K562 treated with DMSO at 1 percent for 12 hours (cell line): ENCODE measurements around the gene ARHGAP26. TPM values are rescaled to one million over a fixed set of nuclear protein-coding genes. Genes with fewer than 3 reads are reported as not detected.

Experiments used
- total RNA-seq: library from RNA; unstranded; fragments of 300-600 nt; gene quantifications from 2 replicates; pipeline ENCODE4 v1.2.3, GENCODE V29; 2022; ENCODE audit not compliant: insufficient read depth

Gene ARHGAP26, protein sequence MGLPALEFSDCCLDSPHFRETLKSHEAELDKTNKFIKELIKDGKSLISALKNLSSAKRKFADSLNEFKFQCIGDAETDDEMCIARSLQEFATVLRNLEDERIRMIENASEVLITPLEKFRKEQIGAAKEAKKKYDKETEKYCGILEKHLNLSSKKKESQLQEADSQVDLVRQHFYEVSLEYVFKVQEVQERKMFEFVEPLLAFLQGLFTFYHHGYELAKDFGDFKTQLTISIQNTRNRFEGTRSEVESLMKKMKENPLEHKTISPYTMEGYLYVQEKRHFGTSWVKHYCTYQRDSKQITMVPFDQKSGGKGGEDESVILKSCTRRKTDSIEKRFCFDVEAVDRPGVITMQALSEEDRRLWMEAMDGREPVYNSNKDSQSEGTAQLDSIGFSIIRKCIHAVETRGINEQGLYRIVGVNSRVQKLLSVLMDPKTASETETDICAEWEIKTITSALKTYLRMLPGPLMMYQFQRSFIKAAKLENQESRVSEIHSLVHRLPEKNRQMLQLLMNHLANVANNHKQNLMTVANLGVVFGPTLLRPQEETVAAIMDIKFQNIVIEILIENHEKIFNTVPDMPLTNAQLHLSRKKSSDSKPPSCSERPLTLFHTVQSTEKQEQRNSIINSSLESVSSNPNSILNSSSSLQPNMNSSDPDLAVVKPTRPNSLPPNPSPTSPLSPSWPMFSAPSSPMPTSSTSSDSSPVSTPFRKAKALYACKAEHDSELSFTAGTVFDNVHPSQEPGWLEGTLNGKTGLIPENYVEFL
- 0.13 and 4.1 TPM in 2 replicates for total RNA-seq

DNA sequence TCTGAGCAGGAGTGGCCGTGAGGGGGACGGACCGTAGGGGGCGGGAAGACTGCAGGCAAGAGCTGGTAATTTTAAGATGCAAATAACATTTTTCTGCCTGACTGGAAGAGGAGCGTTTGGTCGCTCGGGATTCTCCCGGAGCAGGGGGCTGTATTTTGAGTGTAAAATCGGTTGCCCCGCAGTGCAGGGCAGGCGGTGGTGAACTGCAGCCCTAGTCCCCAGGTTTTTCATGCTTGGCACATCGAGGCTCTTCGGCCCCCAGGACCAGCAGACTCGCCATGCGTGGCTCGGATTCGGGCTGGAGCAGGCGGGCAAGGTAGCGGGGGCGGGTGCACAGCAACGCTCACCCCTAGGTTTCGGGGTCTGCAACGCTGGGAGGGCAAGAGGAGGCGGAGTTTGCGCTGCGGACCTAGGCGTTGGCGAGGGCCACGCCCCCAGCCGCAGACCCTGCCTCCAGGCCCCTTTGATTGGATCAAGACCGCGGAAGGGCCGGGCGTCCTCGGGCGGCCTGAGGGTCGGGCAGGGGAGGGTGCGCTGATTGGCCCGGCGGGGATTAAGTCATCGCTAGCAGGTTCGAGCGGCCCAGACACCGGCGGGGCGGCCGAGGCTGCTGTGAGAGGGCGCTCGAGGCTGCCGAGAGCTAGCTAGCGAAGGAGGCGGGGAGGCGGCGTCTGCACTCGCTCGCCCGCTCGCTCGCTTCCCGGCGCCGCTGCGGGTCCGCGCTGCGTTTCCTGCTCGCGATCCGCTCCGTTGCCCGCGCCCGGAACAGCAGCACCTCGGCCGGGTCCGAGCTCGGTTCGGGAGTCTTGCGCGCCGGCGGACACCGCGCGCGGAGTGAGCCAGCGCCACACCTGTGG is at the start of gene ARHGAP26:
TSS of gene ARHGAP26 (plus strand) at position 585 of the 857 bp plus-strand sequence. CDS start 385 bp downstream, outside the sequence.

Other genes with a start within 250 kb of the ARHGAP26 start
- gene FGF1, start 84.3 kb upstream of the ARHGAP26 start, total RNA-seq = not detected in 2 replicates